Myocyte (in vitro differentiated cells): Measurements from ENCODE around the gene DBF4. TPM values are rescaled to one million over a fixed set of nuclear protein-coding genes. Genes with fewer than 3 reads are reported as not detected.
"Not testable (repeated sequence)": the region's sequence is repeated elsewhere in the genome, so short reads cannot be mapped to it uniquely, and the experiment has no call there.

Experiments used
- DNase-seq: peaks from one replicate; pipeline ENCODE4 v3.0.0-alpha.2; 2012; ENCODE audit warnings: low read depth
- total RNA-seq: library from RNA; depleted of rRNA; stranded (reverse); fragments of >200 nt; gene quantifications from 2 replicates; pipeline ENCODE4 v1.2.3, GENCODE V29; 2014

Gene DBF4
- total RNA-seq, 1 donor from 2014 or later = 18.6 TPM

- no peak for DNase-seq
Observed at GRCh38 chr7:87878208-87878735, 2.0 kb downstream of the DBF4 start.

- no peak for DNase-seq
Observed at GRCh38 chr7:87882151-87882937, 6.1 kb downstream of the DBF4 start.

- DNase-seq = no peak
Observed at GRCh38 chr7:87885018-87885417, 8.7 kb downstream of the DBF4 start.

- DNase-seq = peak; percentile 59
Observed at GRCh38 chr7:87886875-87887274, 10.6 kb downstream of the DBF4 start.

GRCh38 chr7:87895363-87895762 is 19.1 kb downstream of the DBF4 start:
- no peak for DNase-seq

- DNase-seq = no peak
Observed at GRCh38 chr7:87899255-87899654, 23.0 kb downstream of the DBF4 start.

- DNase-seq = not testable (repeated sequence)
Observed at GRCh38 chr7:87907136-87907906, 31.0 kb downstream of the DBF4 start.

GRCh38 chr7:87908814-87909213 is 32.5 kb downstream of the DBF4 start:
- DNase-seq = not testable (repeated sequence)

- DNase-seq = no peak
Observed at GRCh38 chr7:87912121-87912520, 35.8 kb downstream of the DBF4 start.

GRCh38 chr7:87918740-87919139 is 42.4 kb downstream of the DBF4 start:
- DNase-seq = no peak

GRCh38 chr7:87919875-87920274 is 43.6 kb downstream of the DBF4 start:
- no peak for DNase-seq

GRCh38 chr7:87920578-87920977 is 44.3 kb downstream of the DBF4 start:
- no peak for DNase-seq

- DNase-seq = not testable (repeated sequence)
Observed at GRCh38 chr7:87922759-87923395, 46.6 kb downstream of the DBF4 start.

- DNase-seq = peak; percentile 44
Observed at GRCh38 chr7:87926581-87927461, 50.5 kb downstream of the DBF4 start.

- DNase-seq = no peak
Observed at GRCh38 chr7:87933605-87933952, 57.3 kb downstream of the DBF4 start.

- peak; percentile 65 for DNase-seq
Observed at GRCh38 chr7:87933953-87934698, 57.8 kb downstream of the DBF4 start, which contains the start of gene ADAM22. Gene ADAM22, plus strand, starts transcription at chr7:87934251. Its CDS starts 215 bp downstream, at chr7:87934466.

- peak; percentile 10 for DNase-seq
Observed at GRCh38 chr7:87934699-87935383, 58.5 kb downstream of the DBF4 start.

- no peak for DNase-seq
Observed at GRCh38 chr7:87935384-87935706, 59.1 kb downstream of the DBF4 start.

- DNase-seq = no peak
Observed at GRCh38 chr7:87941138-87941537, 64.8 kb downstream of the DBF4 start.

GRCh38 chr7:87944547-87944946 is 68.3 kb downstream of the DBF4 start:
- no peak for DNase-seq
